ENCODE measurements around the gene SYCE3.

DNA sequence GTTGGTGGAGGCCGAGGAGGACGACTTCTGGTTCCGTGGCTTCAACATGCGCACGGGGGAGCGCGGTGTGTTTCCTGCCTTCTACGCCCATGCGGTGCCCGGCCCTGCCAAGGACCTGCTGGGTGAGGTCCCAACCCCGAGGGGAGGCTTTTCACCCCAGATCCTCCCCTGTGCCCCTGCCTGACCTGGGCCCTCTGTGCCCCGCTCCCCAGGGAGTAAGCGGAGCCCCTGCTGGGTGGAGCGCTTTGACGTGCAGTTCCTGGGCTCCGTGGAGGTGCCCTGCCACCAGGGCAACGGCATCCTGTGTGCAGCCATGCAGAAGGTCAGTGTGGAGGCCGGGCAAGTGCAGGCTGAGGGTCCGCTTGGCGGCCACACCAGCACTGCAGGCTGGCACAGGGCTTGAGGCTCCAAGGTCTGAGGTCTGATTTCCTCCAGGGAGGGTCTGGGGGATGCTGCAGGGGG is 42.9 kb upstream of the SYCE3 start:
- TF ChIP-seq KLF10 (CRISPR knock-in tag; IDR thresholded peaks at IDR 0.05): no peak
- TF ChIP-seq RAD21 (CRISPR knock-in tag; conservative IDR thresholded peaks at IDR 0.05 in 1 of 2, IDR thresholded peaks at IDR 0.05 in 1 of 2): no peak
- TF ChIP-seq RBFOX2 (IDR thresholded peaks at IDR 0.05; ENCODE audit: low read depth, low read length): no peak
- TF ChIP-seq, protein P1, sequence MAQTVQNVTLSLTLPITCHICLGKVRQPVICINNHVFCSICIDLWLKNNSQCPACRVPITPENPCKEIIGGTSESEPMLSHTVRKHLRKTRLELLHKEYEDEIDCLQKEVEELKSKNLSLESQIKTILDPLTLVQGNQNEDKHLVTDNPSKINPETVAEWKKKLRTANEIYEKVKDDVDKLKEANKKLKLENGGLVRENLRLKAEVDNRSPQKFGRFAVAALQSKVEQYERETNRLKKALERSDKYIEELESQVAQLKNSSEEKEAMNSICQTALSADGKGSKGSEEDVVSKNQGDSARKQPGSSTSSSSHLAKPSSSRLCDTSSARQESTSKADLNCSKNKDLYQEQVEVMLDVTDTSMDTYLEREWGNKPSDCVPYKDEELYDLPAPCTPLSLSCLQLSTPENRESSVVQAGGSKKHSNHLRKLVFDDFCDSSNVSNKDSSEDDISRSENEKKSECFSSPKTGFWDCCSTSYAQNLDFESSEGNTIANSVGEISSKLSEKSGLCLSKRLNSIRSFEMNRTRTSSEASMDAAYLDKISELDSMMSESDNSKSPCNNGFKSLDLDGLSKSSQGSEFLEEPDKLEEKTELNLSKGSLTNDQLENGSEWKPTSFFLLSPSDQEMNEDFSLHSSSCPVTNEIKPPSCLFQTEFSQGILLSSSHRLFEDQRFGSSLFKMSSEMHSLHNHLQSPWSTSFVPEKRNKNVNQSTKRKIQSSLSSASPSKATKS (CRISPR knock-in tag; IDR thresholded peaks at IDR 0.05): no peak
- TF ChIP-seq GABPB1 (CRISPR knock-in tag; IDR thresholded peaks at IDR 0.05): no peak
- no peak for TF ChIP-seq SREBF2 (CRISPR knock-in tag; IDR thresholded peaks at IDR 0.05)
- TF ChIP-seq POLR2AphosphoS2 (IDR thresholded peaks at IDR 0.05; ENCODE audit: low read length): no peak
- TF ChIP-seq PML (IDR thresholded peaks at IDR 0.05; ENCODE audit: low read length): no peak
- TF ChIP-seq ZNF146 (CRISPR knock-in tag; IDR thresholded peaks at IDR 0.05; ENCODE audit: unreplicated experiment): no peak
- no peak for TF ChIP-seq ZNF561 (CRISPR knock-in tag; conservative IDR thresholded peaks at IDR 0.05)
- TF ChIP-seq, protein P2, sequence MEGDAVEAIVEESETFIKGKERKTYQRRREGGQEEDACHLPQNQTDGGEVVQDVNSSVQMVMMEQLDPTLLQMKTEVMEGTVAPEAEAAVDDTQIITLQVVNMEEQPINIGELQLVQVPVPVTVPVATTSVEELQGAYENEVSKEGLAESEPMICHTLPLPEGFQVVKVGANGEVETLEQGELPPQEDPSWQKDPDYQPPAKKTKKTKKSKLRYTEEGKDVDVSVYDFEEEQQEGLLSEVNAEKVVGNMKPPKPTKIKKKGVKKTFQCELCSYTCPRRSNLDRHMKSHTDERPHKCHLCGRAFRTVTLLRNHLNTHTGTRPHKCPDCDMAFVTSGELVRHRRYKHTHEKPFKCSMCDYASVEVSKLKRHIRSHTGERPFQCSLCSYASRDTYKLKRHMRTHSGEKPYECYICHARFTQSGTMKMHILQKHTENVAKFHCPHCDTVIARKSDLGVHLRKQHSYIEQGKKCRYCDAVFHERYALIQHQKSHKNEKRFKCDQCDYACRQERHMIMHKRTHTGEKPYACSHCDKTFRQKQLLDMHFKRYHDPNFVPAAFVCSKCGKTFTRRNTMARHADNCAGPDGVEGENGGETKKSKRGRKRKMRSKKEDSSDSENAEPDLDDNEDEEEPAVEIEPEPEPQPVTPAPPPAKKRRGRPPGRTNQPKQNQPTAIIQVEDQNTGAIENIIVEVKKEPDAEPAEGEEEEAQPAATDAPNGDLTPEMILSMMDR (IDR thresholded peaks at IDR 0.05 in 2 of 3, conservative IDR thresholded peaks at IDR 0.05 in 1 of 3; ENCODE audit: insufficient read depth in 2 of 3, low read depth in 1 of 3, low read length in 3 of 3): no peak
- TF ChIP-seq HNRNPH1 (optimal IDR thresholded peaks at IDR 0.05; ENCODE audit: low read depth, low read length): no peak

All from K562 (cell line).